Keratinocyte (primary cell): Measurements from ENCODE around the gene PCA3. TPM values are rescaled to one million over a fixed set of nuclear protein-coding genes. Genes with fewer than 3 reads are reported as not detected.

Experiments used
- DNase-seq: peaks from one replicate; pipeline ENCODE4 v3.0.0-alpha.2; 2011; ENCODE audit warnings: low read depth, missing footprints, low spot score
- FAIRE-seq: peaks from 2 replicates; lab custom pipeline; 2011; peaks lifted over from hg19 to GRCh38; lab: Jason Lieb, UNC
- H2AFZ ChIP-seq: 2 replicates; pipeline ENCODE4 v1.6.0; 2012; ENCODE audit warnings: low read length, control low read depth, inconsistent platforms; ENCODE audit not compliant: control insufficient read depth
- H3K27ac ChIP-seq: 2 replicates; pipeline ENCODE4 v1.5.1; 2011; ENCODE audit warnings: low read length; ENCODE audit not compliant: control insufficient read depth, insufficient read depth
- H3K27me3 ChIP-seq: 3 replicates; pipeline ENCODE4 v1.6.0; 2011; ENCODE audit warnings: low read length; ENCODE audit not compliant: control insufficient read depth, insufficient read depth; ENCODE audit errors: extremely low read depth
- H3K36me3 ChIP-seq, 2 experiments: 2 replicates in 1 of 2; 3 replicates in 1 of 2; pipeline ENCODE4 v1.5.1; 2011; ENCODE audit warnings: low read length in 2 of 2, mild to moderate bottlenecking in 1 of 2; ENCODE audit not compliant: control insufficient read depth in 2 of 2, insufficient read depth in 2 of 2; ENCODE audit errors: extremely low read depth in 1 of 2
- H3K4me1 ChIP-seq: 3 replicates; pipeline ENCODE4 v1.5.1; 2011; ENCODE audit warnings: low read length; ENCODE audit not compliant: control insufficient read depth, insufficient read depth; ENCODE audit errors: extremely low read depth
- H3K4me2 ChIP-seq: 3 replicates; pipeline ENCODE4 v1.6.0; 2011; ENCODE audit warnings: low read depth, low read length; ENCODE audit not compliant: control insufficient read depth, insufficient read depth; ENCODE audit errors: extremely low read depth
- H3K4me3 ChIP-seq, 3 experiments: fragments of 200-600 bp in 1 of 3; sonication (generic) in 1 of 3; 2 replicates in 2 of 3; 3 replicates in 1 of 3; pipeline ENCODE4 v1.5.1; 2011 to 2016; ENCODE audit warnings: low read length in 3 of 3, mild to moderate bottlenecking in 3 of 3, control low read depth in 2 of 3, inconsistent platforms in 1 of 3, low read depth in 1 of 3, mixed read lengths in 1 of 3, mixed run types in 1 of 3, moderate library complexity in 1 of 3; ENCODE audit not compliant: control insufficient read depth in 2 of 3, insufficient read depth in 2 of 3; ENCODE audit errors: extremely low read depth in 1 of 3
- H3K79me2 ChIP-seq: 2 replicates; pipeline ENCODE4 v1.6.0; 2012; ENCODE audit warnings: low read length; ENCODE audit not compliant: control insufficient read depth, insufficient read depth
- H3K9ac ChIP-seq: 3 replicates; pipeline ENCODE4 v1.6.0; 2011; ENCODE audit warnings: low read length; ENCODE audit not compliant: control insufficient read depth, insufficient read depth; ENCODE audit errors: extremely low read depth
- H3K9me1 ChIP-seq: 3 replicates; pipeline ENCODE4 v1.6.0; 2011; ENCODE audit warnings: low read length; ENCODE audit not compliant: control insufficient read depth, insufficient read depth; ENCODE audit errors: extremely low read depth
- H3K9me3 ChIP-seq: 2 replicates; pipeline ENCODE4 v1.5.1; 2012; ENCODE audit warnings: low read depth, low read length; ENCODE audit not compliant: control insufficient read depth
- H4K20me1 ChIP-seq: 3 replicates; pipeline ENCODE4 v1.6.0; 2011; ENCODE audit warnings: low read length; ENCODE audit not compliant: control insufficient read depth, insufficient read depth; ENCODE audit errors: extremely low read depth
- CTCF ChIP-seq, 3 experiments: IDR thresholded peaks in 1 of 3; conservative IDR thresholded peaks in 1 of 3; optimal IDR thresholded peaks in 1 of 3; 2 replicates in 2 of 3; 3 replicates in 1 of 3; pipeline versions ENCODE3 to v1.5.1; 2011; ENCODE audit warnings: low read length in 3 of 3, mild to moderate bottlenecking in 3 of 3, moderate library complexity in 2 of 3, control low read depth in 1 of 3, inconsistent platforms in 1 of 3; ENCODE audit not compliant: insufficient read depth in 2 of 3; ENCODE audit errors: extremely low read depth in 1 of 3
- EZH2 ChIP-seq: IDR thresholded peaks from one replicate; pipeline ENCODE4 v1.6.1; 2012; ENCODE audit warnings: inconsistent platforms, mild to moderate bottlenecking, low read length, moderate library complexity
- dilution Hi-C: fragments of 300-500 bp; cut with MboI; formaldehyde crosslinking; loops from one replicate; pipeline ENCODE4 v1.7.0; 2020; ENCODE audit warnings: low sequenced_read_pairs; ENCODE audit not compliant: extremely low pct_ligation_motif_present
- polyA plus RNA-seq, 5 experiments: library from polyadenylated mRNA; depleted of rRNA in 3 of 5; stranded (reverse) in 3 of 5; stranded (forward) in 1 of 5; unstranded in 1 of 5; fragments of >200 nt; gene quantifications; 1 replicate in 1 of 5; 2 replicates in 3 of 5; 3 replicates in 1 of 5; pipeline versions ENCODE4 v1.2.1 to v1.2.3, GENCODE V29; 2011 to 2012; ENCODE audit warnings: missing spikeins in 2 of 5, low read depth in 1 of 5, low replicate concordance in 1 of 5

Gene PCA3
- polyA plus RNA-seq, 1 donor (not counting 4 experiments of a cell fraction or from before 2014, with no cell fraction given): not detected

DNA sequence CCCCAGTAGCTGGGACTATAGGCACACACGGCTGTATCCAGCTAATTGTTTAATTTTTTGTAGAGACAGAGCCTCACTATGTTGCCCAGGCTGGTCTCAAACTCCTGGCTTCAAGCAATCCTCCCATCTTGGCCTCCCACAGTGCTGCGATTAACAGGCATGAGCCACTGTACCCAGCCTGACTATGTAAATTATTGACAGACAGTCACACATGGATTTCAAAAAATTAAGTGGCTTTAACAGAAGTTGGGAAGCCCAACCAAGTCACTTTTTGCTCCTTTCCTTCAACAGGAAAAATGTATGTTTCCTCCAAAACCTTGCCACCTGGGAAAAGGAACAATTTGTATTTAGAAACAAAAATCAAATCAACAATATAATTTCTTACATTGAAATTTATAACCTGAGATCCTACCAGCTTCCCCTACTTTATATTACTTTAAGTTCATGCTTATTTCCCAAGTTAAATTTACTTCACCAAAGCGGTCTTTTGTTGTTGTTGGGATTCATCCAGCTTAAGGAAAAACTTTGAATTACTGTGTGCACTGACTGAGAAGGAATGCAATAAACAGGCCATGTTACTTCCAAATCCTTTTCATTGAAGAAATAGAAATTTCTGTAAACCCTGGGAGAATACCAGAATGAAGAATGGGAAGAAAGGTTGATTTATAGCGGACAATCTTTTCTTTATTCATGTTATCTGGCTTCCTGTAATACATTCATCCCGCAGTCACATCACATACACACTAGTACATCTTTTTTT lies 8.6 kb downstream of the PCA3 start:
- Histone ChIP-seq H2AFZ (no peak overlapping the region), H3K4me2 (no peak overlapping the region), H3K27ac (no peak overlapping the region), H3K27me3 (no peaks in the 10 kb centered on the region), H3K4me3 (no peak overlapping the region), H3K36me3 (no peaks in the 10 kb centered on the region), H3K9me1 (no peaks in the 10 kb centered on the region), H3K4me1 (no peaks in the 10 kb centered on the region), H3K9ac (no peak overlapping the region), H4K20me1 (no peaks in the 10 kb centered on the region), H3K79me2 (no peaks in the 10 kb centered on the region), H3K9me3 (no peaks in the 10 kb centered on the region)
- DNase-seq (no peak), FAIRE-seq (no peak)
- dilution Hi-C loops: no loop called here
- TF ChIP-seq EZH2 (no peak), CTCF (optimal IDR thresholded peaks at IDR 0.05 in 1 of 3, IDR thresholded peaks at IDR 0.05 in 1 of 3, conservative IDR thresholded peaks at IDR 0.05 in 1 of 3; ENCODE audit: extremely low read depth in 1 of 3, insufficient read depth in 2 of 3, low read length in 3 of 3) (no peak)

DNA sequence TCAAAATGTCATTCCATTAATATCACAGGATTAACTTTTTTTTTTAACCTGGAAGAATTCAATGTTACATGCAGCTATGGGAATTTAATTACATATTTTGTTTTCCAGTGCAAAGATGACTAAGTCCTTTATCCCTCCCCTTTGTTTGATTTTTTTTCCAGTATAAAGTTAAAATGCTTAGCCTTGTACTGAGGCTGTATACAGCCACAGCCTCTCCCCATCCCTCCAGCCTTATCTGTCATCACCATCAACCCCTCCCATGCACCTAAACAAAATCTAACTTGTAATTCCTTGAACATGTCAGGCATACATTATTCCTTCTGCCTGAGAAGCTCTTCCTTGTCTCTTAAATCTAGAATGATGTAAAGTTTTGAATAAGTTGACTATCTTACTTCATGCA lies 20.6 kb downstream of the PCA3 start:
- DNase-seq (no peak), FAIRE-seq (no peak)
- no peaks in the 10 kb centered on the region for H4K20me1 ChIP-seq
- no peak overlapping the region for H3K9ac ChIP-seq
- no peak for TF ChIP-seq CTCF (optimal IDR thresholded peaks at IDR 0.05 in 1 of 3, IDR thresholded peaks at IDR 0.05 in 1 of 3, conservative IDR thresholded peaks at IDR 0.05 in 1 of 3; ENCODE audit: extremely low read depth in 1 of 3, insufficient read depth in 2 of 3, low read length in 3 of 3)
- TF ChIP-seq EZH2: no peak
- no peaks in the 10 kb centered on the region for H3K27me3 ChIP-seq
- no peaks in the 10 kb centered on the region for H3K79me2 ChIP-seq
- H3K4me3 ChIP-seq: no peak overlapping the region
- no peaks in the 10 kb centered on the region for H3K9me1 ChIP-seq
- dilution Hi-C loops: no loop called here
- no peaks in the 10 kb centered on the region for H3K4me1 ChIP-seq
- H3K36me3 ChIP-seq: no peaks in the 10 kb centered on the region
- no peaks in the 10 kb centered on the region for H3K9me3 ChIP-seq
- no peak overlapping the region for H3K27ac ChIP-seq
- H3K4me2 ChIP-seq: no peak overlapping the region
- no peak overlapping the region for H2AFZ ChIP-seq
